HL-60 (cell line): ENCODE results near the gene SPRYD3.

Source experiments
- GABPA ChIP-seq: IDR thresholded peaks from 2 replicates; pipeline ENCODE4 v1.6.1; 2012; ENCODE audit warnings: low read depth
- POLR2AphosphoS5 ChIP-seq: IDR thresholded peaks from 2 replicates; pipeline ENCODE4 v1.6.1; 2012; ENCODE audit warnings: low read depth
- SPI1 ChIP-seq: IDR thresholded peaks from 2 replicates; pipeline ENCODE4 v1.6.1; 2012; ENCODE audit warnings: low read depth, mild to moderate bottlenecking, borderline replicate concordance
- TF ChIP-seq, protein P1 (sequence below): IDR thresholded peaks from one replicate; pipeline ENCODE4 v1.5.1; 2011; ENCODE audit warnings: low read length, control low read depth, inconsistent platforms; ENCODE audit not compliant: insufficient read depth
- TF ChIP-seq, protein P2 (sequence below): IDR thresholded peaks from 2 replicates; pipeline ENCODE4 v1.6.1; 2012; ENCODE audit warnings: low read depth; ENCODE audit not compliant: insufficient replicate concordance

DNA sequence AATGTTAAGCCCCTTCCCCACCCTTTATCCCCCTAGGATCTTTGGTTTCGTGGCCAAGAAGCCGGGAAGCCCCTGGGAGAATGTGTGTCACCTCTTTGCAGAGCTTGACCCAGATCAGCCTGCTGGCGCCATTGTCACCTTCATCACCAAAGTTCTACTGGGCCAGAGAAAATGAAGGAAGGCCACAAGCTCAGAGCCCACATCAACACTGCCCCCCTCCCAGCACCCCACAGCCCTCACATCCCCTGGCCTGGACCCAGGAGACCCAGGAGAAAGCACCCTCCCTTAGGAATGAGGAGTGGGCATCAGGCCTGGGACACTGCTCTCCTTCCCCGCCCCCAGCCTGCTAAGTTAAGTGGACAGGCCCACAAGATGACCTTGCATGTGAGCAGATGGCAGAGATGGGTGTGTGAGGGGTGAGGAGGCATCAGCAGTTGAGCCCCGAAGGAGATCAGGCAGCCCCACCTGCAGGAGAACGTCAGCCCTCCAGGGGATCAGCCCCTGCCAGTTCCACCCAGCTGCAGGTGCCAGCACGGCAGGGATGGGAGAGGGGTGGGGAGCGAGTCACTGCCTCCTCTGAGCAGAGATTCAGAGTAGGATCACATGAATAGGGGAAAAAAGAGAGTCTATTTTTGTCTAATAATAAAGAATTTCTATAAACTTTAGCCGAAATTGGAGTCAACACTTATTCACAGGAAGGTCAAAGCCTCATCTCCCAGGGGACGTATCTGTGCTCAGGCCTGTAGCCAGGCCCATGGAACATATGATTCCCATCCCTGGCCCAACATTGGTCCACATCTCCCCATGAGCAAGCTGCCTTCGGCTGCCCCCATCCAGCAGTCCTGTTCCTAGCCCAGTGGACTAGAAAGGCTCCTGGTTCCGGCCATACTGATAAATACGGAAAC, 15.2 kb downstream of the SPRYD3 start:
- TF ChIP-seq, protein P1, sequence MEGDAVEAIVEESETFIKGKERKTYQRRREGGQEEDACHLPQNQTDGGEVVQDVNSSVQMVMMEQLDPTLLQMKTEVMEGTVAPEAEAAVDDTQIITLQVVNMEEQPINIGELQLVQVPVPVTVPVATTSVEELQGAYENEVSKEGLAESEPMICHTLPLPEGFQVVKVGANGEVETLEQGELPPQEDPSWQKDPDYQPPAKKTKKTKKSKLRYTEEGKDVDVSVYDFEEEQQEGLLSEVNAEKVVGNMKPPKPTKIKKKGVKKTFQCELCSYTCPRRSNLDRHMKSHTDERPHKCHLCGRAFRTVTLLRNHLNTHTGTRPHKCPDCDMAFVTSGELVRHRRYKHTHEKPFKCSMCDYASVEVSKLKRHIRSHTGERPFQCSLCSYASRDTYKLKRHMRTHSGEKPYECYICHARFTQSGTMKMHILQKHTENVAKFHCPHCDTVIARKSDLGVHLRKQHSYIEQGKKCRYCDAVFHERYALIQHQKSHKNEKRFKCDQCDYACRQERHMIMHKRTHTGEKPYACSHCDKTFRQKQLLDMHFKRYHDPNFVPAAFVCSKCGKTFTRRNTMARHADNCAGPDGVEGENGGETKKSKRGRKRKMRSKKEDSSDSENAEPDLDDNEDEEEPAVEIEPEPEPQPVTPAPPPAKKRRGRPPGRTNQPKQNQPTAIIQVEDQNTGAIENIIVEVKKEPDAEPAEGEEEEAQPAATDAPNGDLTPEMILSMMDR: no peak
- TF ChIP-seq, protein P2, sequence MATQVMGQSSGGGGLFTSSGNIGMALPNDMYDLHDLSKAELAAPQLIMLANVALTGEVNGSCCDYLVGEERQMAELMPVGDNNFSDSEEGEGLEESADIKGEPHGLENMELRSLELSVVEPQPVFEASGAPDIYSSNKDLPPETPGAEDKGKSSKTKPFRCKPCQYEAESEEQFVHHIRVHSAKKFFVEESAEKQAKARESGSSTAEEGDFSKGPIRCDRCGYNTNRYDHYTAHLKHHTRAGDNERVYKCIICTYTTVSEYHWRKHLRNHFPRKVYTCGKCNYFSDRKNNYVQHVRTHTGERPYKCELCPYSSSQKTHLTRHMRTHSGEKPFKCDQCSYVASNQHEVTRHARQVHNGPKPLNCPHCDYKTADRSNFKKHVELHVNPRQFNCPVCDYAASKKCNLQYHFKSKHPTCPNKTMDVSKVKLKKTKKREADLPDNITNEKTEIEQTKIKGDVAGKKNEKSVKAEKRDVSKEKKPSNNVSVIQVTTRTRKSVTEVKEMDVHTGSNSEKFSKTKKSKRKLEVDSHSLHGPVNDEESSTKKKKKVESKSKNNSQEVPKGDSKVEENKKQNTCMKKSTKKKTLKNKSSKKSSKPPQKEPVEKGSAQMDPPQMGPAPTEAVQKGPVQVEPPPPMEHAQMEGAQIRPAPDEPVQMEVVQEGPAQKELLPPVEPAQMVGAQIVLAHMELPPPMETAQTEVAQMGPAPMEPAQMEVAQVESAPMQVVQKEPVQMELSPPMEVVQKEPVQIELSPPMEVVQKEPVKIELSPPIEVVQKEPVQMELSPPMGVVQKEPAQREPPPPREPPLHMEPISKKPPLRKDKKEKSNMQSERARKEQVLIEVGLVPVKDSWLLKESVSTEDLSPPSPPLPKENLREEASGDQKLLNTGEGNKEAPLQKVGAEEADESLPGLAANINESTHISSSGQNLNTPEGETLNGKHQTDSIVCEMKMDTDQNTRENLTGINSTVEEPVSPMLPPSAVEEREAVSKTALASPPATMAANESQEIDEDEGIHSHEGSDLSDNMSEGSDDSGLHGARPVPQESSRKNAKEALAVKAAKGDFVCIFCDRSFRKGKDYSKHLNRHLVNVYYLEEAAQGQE: no peak
- TF ChIP-seq GABPA: no peak
- no peak for TF ChIP-seq POLR2AphosphoS5
- TF ChIP-seq SPI1: no peak
